ENCODE data around the gene MARF1. TPM values are rescaled to one million over a fixed set of nuclear protein-coding genes. Genes with fewer than 3 reads are reported as not detected.

The MARF1 gene
- total RNA-seq, 1 donor from 2014 or later = 50.8 TPM

- TF ChIP-seq CTCF (IDR thresholded peaks at IDR 0.05) = no peak
- peaks cover 21% of the 10 kb centered on the region for H3K36me3 Mint-ChIP-seq (ENCODE audit: low read depth)
- peaks cover 19% of the 10 kb centered on the region for H3K4me1 Mint-ChIP-seq (ENCODE audit: low read depth)
- H3K4me3 Mint-ChIP-seq (ENCODE audit: unreplicated experiment) = no peak overlapping the region
- H3K27me3 Mint-ChIP-seq (ENCODE audit: low read depth) = no peaks in the 10 kb centered on the region
- no peaks in the 10 kb centered on the region for H3K9me3 Mint-ChIP-seq (ENCODE audit: low read depth)
- no peak overlapping the region for H3K27ac Mint-ChIP-seq (ENCODE audit: unreplicated experiment)
- no peak for DNase-seq (ENCODE audit: low spot score)
Measured at GRCh38 chr16:15686287-15686686, 43.3 kb upstream of the MARF1 start.

- H3K27me3 Mint-ChIP-seq (ENCODE audit: low read depth) = no peaks in the 10 kb centered on the region
- H3K27ac Mint-ChIP-seq (ENCODE audit: unreplicated experiment) = peak overlapping the region; percentile 71
Measured at GRCh38 chr16:15682105-15682570, 39.2 kb upstream of the MARF1 start.

GRCh38 chr16:15677447-15677846, 34.5 kb upstream of the MARF1 start:
- Mint-ChIP-seq H3K9me3 (ENCODE audit: low read depth) (no peaks in the 10 kb centered on the region), H3K27ac (ENCODE audit: unreplicated experiment) (no peak overlapping the region), H3K36me3 (ENCODE audit: low read depth) (peaks cover 22% of the 10 kb centered on the region), H3K4me1 (ENCODE audit: low read depth) (peaks cover 21% of the 10 kb centered on the region), H3K27me3 (ENCODE audit: low read depth) (no peaks in the 10 kb centered on the region), H3K4me3 (ENCODE audit: unreplicated experiment) (no peak overlapping the region)
- no peak for DNase-seq (ENCODE audit: low spot score)
- no peak for TF ChIP-seq CTCF (IDR thresholded peaks at IDR 0.05)

More at GRCh38 chr16:15682105-15682570, 39.2 kb upstream of the MARF1 start:
- TF ChIP-seq CTCF (IDR thresholded peaks at IDR 0.05) = peak; percentile 76
- Mint-ChIP-seq H3K4me3 (ENCODE audit: unreplicated experiment) (no peak overlapping the region), H3K36me3 (ENCODE audit: low read depth) (peaks cover 24% of the 10 kb centered on the region), H3K9me3 (ENCODE audit: low read depth) (no peaks in the 10 kb centered on the region), H3K4me1 (ENCODE audit: low read depth) (peaks cover 7% of the 10 kb centered on the region)
- no peak for DNase-seq (ENCODE audit: low spot score)

- Mint-ChIP-seq H3K27ac (ENCODE audit: unreplicated experiment) (no peak overlapping the region), H3K4me3 (ENCODE audit: unreplicated experiment) (no peak overlapping the region), H3K27me3 (ENCODE audit: low read depth) (no peaks in the 10 kb centered on the region), H3K9me3 (ENCODE audit: low read depth) (no peaks in the 10 kb centered on the region), H3K36me3 (ENCODE audit: low read depth) (peaks cover 22% of the 10 kb centered on the region), H3K4me1 (ENCODE audit: low read depth) (peaks cover 22% of the 10 kb centered on the region)
- no peak for DNase-seq (ENCODE audit: low spot score)
- no peak for TF ChIP-seq CTCF (IDR thresholded peaks at IDR 0.05)
Measured at GRCh38 chr16:15676506-15676905, 33.6 kb upstream of the MARF1 start.

GRCh38 chr16:15674571-15674970, 31.6 kb upstream of the MARF1 start:
- Mint-ChIP-seq H3K4me1 (ENCODE audit: low read depth) (peaks cover 22% of the 10 kb centered on the region), H3K36me3 (ENCODE audit: low read depth) (peaks cover 21% of the 10 kb centered on the region), H3K27me3 (ENCODE audit: low read depth) (no peaks in the 10 kb centered on the region), H3K4me3 (ENCODE audit: unreplicated experiment) (no peak overlapping the region), H3K27ac (ENCODE audit: unreplicated experiment) (no peak overlapping the region), H3K9me3 (ENCODE audit: low read depth) (no peaks in the 10 kb centered on the region)
- no peak for DNase-seq (ENCODE audit: low spot score)
- no peak for TF ChIP-seq CTCF (IDR thresholded peaks at IDR 0.05)
